K562 (cell line): ENCODE data around the gene BAIAP3. TPM values are rescaled to one million over a fixed set of nuclear protein-coding genes. Genes with fewer than 3 reads are reported as not detected.

Source experiments
- CREBBP ChIP-seq: IDR thresholded peaks from one replicate; pipeline ENCODE4 v1.6.1; 2012; ENCODE audit warnings: low read depth, mild to moderate bottlenecking, control low read depth, inconsistent platforms, low read length
- ETV1 ChIP-seq: fragments of 450-650 bp; conservative IDR thresholded peaks from 2 replicates; pipeline ENCODE4 v1.6.1; 2016; ENCODE audit warnings: missing genetic modification characterization, control low read depth, low read depth, missing compliant biosample characterization
- ETV5 ChIP-seq: sonication (generic); formaldehyde crosslinking; IDR thresholded peaks from 2 replicates; pipeline ENCODE4 v1.4.0; 2020; ENCODE audit warnings: low read depth, mild to moderate bottlenecking, missing genetic modification reagents
- GTF2B ChIP-seq: IDR thresholded peaks from 2 replicates; pipeline ENCODE4 v1.6.1; 2011; ENCODE audit not compliant: insufficient read length; ENCODE audit errors: extremely low read depth
- NFE2 ChIP-seq: IDR thresholded peaks from 2 replicates; pipeline ENCODE4 v1.6.1; 2014; ENCODE audit warnings: antibody characterized with exemption, low read depth
- PML ChIP-seq: IDR thresholded peaks from 2 replicates; pipeline ENCODE4 v1.6.1; 2012; ENCODE audit warnings: low read length, inconsistent platforms
- RAD21 ChIP-seq, 2 experiments: fragments of 250-450 bp in 1 of 2; fragments of 450-650 bp in 1 of 2; sonication (Bioruptor Pico) in 1 of 2; formaldehyde crosslinking in 1 of 2; IDR thresholded peaks in 1 of 2; conservative IDR thresholded peaks in 1 of 2; 2 replicates each; pipeline versions ENCODE4 v1.4.0 to v1.8.0; 2020 to 2022; ENCODE audit warnings: mild to moderate bottlenecking in 2 of 2, moderate library complexity in 1 of 2
- RB1 ChIP-seq: fragments of 450-650 bp; IDR thresholded peaks from 2 replicates; pipeline ENCODE4 v1.6.1; 2017; ENCODE audit warnings: low read depth, mild to moderate bottlenecking
- STAT5A ChIP-seq: IDR thresholded peaks from 2 replicates; pipeline ENCODE4 v1.6.1; 2012; ENCODE audit warnings: low read length, inconsistent platforms, borderline replicate concordance
- TCF3 ChIP-seq: sonication (generic); formaldehyde crosslinking; IDR thresholded peaks from 2 replicates; pipeline ENCODE4 v1.4.0; 2020; ENCODE audit warnings: mild to moderate bottlenecking, missing genetic modification reagents
- ZBTB1 ChIP-seq: sonication (generic); formaldehyde crosslinking; IDR thresholded peaks from 2 replicates; pipeline ENCODE4 v1.8.1; 2023; ENCODE audit warnings: missing genetic modification reagents, low read depth, mild to moderate bottlenecking, borderline replicate concordance
- ZBTB5 ChIP-seq: fragments of 450-650 bp; IDR thresholded peaks from 2 replicates; pipeline ENCODE4 v1.6.1; 2017; ENCODE audit warnings: antibody characterized with exemption
- ZNF263 ChIP-seq: sonication (generic); formaldehyde crosslinking; IDR thresholded peaks from 2 replicates; pipeline ENCODE4 v1.8.0; 2022; ENCODE audit warnings: mild to moderate bottlenecking, missing genetic modification reagents, borderline replicate concordance
- ZNF354B ChIP-seq: fragments of 250-450 bp; sonication (Bioruptor Pico); IDR thresholded peaks from 2 replicates; pipeline ENCODE4 v1.4.0; 2020
- ZNF436 ChIP-seq: fragments of 250-450, 450-650 bp; sonication (Bioruptor Pico); formaldehyde crosslinking; IDR thresholded peaks from 2 replicates; pipeline ENCODE4 v1.7.0; 2020; ENCODE audit warnings: mild to moderate bottlenecking
- ZNF830 ChIP-seq: fragments of 250-450 bp; sonication (Bioruptor Pico); IDR thresholded peaks from 2 replicates; pipeline ENCODE4 v1.5.0; 2021; ENCODE audit warnings: mild to moderate bottlenecking
- polyA plus RNA-seq, 8 experiments: library from polyadenylated mRNA; depleted of rRNA in 4 of 8; stranded (reverse) in 5 of 8; unstranded in 3 of 8; fragments of >200 nt; fragmentation: Nextera tagmentation in 2 of 8; fragmentation: Illumina TruSeq in 1 of 8; extraction: Ambion mirVana in 2 of 8; extraction: Trizol in 1 of 8; gene quantifications; 2 replicates each; pipeline versions ENCODE4 v1.2.1 to v1.2.3, GENCODE V29; 2011 to 2014; ENCODE audit warnings: inconsistent platforms in 1 of 8, missing spikeins in 1 of 8
- total RNA-seq, 7 experiments: library from RNA; depleted of rRNA in 6 of 7; stranded (reverse); fragments of >200 nt in 6 of 7; fragmentation: Illumina TruSeq in 2 of 7; extraction: Trizol in 2 of 7; gene quantifications; 2 replicates each; pipeline versions ENCODE4 v1.2.1 to v1.2.3, GENCODE V29; 2011 to 2021; ENCODE audit warnings: low replicate concordance in 1 of 7
- TF ChIP-seq, protein P1 (sequence below): sonication (generic); formaldehyde crosslinking; IDR thresholded peaks from 2 replicates; pipeline ENCODE4 v1.8.1; 2023; ENCODE audit warnings: missing genetic modification reagents, mild to moderate bottlenecking, borderline replicate concordance
- TF ChIP-seq, protein P2 (sequence below): fragments of 250-450 bp; sonication (Bioruptor Pico); IDR thresholded peaks from 2 replicates; pipeline ENCODE4 v1.9.0; 2021; ENCODE audit warnings: mild to moderate bottlenecking, inconsistent platforms

Gene BAIAP3
- total and polyA plus RNA-seq, 9 of the 15 experiments (the other 6 are each of a cell fraction or from before 2014, with no cell fraction given), result 0.03 to 4.5 (median 0.57) TPM; not detected in 1

GRCh38 chr16:1300664-1301476, 32.6 kb upstream of the BAIAP3 start (continued):
- TF ChIP-seq, protein P1, sequence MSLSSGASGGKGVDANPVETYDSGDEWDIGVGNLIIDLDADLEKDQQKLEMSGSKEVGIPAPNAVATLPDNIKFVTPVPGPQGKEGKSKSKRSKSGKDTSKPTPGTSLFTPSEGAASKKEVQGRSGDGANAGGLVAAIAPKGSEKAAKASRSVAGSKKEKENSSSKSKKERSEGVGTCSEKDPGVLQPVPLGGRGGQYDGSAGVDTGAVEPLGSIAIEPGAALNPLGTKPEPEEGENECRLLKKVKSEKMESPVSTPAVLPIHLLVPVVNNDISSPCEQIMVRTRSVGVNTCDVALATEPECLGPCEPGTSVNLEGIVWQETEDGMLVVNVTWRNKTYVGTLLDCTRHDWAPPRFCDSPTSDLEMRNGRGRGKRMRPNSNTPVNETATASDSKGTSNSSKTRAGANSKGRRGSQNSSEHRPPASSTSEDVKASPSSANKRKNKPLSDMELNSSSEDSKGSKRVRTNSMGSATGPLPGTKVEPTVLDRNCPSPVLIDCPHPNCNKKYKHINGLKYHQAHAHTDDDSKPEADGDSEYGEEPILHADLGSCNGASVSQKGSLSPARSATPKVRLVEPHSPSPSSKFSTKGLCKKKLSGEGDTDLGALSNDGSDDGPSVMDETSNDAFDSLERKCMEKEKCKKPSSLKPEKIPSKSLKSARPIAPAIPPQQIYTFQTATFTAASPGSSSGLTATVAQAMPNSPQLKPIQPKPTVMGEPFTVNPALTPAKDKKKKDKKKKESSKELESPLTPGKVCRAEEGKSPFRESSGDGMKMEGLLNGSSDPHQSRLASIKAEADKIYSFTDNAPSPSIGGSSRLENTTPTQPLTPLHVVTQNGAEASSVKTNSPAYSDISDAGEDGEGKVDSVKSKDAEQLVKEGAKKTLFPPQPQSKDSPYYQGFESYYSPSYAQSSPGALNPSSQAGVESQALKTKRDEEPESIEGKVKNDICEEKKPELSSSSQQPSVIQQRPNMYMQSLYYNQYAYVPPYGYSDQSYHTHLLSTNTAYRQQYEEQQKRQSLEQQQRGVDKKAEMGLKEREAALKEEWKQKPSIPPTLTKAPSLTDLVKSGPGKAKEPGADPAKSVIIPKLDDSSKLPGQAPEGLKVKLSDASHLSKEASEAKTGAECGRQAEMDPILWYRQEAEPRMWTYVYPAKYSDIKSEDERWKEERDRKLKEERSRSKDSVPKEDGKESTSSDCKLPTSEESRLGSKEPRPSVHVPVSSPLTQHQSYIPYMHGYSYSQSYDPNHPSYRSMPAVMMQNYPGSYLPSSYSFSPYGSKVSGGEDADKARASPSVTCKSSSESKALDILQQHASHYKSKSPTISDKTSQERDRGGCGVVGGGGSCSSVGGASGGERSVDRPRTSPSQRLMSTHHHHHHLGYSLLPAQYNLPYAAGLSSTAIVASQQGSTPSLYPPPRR (CRISPR knock-in tag), result no peak
- no peak for TF ChIP-seq ZNF436
- no peak for TF ChIP-seq STAT5A
- no peak for TF ChIP-seq ZNF830
- peak; percentile 86; the same call in 1 of the 2 replicates for TF ChIP-seq RB1
- TF ChIP-seq, protein P2, sequence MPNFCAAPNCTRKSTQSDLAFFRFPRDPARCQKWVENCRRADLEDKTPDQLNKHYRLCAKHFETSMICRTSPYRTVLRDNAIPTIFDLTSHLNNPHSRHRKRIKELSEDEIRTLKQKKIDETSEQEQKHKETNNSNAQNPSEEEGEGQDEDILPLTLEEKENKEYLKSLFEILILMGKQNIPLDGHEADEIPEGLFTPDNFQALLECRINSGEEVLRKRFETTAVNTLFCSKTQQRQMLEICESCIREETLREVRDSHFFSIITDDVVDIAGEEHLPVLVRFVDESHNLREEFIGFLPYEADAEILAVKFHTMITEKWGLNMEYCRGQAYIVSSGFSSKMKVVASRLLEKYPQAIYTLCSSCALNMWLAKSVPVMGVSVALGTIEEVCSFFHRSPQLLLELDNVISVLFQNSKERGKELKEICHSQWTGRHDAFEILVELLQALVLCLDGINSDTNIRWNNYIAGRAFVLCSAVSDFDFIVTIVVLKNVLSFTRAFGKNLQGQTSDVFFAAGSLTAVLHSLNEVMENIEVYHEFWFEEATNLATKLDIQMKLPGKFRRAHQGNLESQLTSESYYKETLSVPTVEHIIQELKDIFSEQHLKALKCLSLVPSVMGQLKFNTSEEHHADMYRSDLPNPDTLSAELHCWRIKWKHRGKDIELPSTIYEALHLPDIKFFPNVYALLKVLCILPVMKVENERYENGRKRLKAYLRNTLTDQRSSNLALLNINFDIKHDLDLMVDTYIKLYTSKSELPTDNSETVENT (CRISPR knock-in tag), result no peak
- no peak for TF ChIP-seq GTF2B
- TF ChIP-seq ETV1 (tag), result no peak
- no peak for TF ChIP-seq ZNF263
- TF ChIP-seq RAD21 (CRISPR knock-in tag; conservative IDR thresholded peaks at IDR 0.05 in 1 of 2, IDR thresholded peaks at IDR 0.05 in 1 of 2), result peak; percentile 38 to 68
- TF ChIP-seq PML, result no peak
- TF ChIP-seq ZBTB5, result no peak
- TF ChIP-seq TCF3 (CRISPR knock-in tag), result no peak
- TF ChIP-seq ZNF354B, result no peak
- TF ChIP-seq ETV5 (CRISPR knock-in tag), result no peak
- TF ChIP-seq ZBTB1, result no peak
- TF ChIP-seq NFE2, result no peak
- no peak for TF ChIP-seq CREBBP
